ENCODE data around the gene SP8.
"Not testable (repeated sequence)": the region's sequence is repeated elsewhere in the genome, so short reads cannot be mapped to it uniquely, and the experiment has no call there.

Gene SP8

DNA sequence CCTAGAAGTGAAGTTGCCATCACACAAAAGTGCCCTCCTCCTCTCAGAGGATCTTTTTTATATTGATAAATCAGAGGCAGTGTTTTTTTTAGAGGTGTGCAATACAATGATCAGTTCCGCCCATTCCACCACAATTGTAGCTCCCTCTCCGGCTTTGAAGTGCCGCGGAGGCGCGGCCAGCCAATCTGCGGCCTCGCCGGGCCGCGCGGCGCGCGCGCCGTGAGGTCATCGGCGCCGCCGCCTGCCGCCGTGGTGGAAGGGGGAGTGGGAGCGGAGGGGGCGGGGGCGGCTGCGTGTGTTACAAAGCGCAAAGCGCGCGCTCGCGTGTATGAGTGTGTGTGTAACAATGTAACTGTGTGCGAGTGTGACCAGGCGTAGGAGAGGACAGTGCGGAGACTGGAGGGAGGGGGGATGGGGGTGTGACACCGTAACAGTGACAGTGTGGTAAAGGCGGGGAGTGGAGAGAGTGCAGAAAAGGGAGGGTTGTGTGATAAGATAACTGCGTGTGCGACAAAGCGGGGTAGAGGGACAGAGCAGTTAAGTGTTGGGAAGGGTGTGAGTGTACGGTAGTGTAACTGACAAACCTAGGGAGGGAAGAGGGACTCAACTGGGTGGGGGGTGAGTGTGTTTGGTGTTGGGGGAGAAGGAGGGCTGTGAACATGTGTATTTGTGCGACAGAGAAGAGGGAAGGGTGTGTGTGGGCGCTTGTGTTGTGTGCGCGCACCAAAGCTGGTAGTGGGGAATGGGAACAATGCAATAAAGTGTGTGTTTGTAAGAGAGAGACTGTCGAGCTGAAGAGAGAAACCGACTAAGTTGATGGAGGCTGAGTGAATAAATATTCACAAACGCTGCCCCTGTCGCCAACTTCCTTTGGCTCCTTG is at the start of gene SP8:
Gene SP8, minus strand, starts transcription at position 108 of the 881 bp plus-strand sequence. Its CDS starts 88 bp downstream, at position 20.
- DNase-seq = peak; percentile 22

GRCh38 chr7:20836424-20836823 is 49.7 kb upstream of the SP8 start:
- DNase-seq = not testable (repeated sequence)

DNA sequence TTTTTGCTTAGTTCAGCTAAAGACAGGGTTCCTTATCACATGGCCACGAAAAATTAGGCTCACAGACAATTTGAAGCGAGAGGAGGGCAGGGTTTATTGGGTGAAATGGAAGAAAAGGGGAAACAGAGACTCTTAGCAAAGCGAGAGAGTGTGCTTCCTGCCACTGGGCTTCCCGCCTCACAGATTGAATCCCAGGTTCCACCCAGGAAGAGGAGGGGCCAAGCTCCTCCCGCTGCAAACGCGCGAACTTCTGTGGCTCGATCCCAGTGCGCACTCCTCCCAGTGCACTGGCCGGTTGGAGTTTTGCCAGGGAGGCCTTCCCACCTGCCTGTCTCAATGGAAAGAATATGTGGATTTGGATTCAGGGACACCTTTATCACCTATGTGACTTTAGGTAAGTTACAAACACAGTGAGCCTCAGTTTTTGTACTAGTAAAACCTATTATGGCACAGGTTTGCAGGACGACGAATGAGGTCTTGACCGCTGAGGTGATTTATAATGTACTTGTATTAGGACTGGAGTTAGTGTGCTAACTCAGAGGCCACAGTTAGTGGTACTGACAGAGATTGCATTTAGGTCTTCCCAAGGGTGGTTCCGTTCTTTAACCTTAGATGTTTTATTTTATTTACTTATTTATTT is 48.5 kb upstream of the SP8 start:
- no peak for DNase-seq

- DNase-seq = no peak
These were observed 48.0 kb upstream of the SP8 start for GRCh38 chr7:20834656-20835055.

- DNase-seq = no peak
These were observed 45.3 kb upstream of the SP8 start for GRCh38 chr7:20831956-20832355.

DNA sequence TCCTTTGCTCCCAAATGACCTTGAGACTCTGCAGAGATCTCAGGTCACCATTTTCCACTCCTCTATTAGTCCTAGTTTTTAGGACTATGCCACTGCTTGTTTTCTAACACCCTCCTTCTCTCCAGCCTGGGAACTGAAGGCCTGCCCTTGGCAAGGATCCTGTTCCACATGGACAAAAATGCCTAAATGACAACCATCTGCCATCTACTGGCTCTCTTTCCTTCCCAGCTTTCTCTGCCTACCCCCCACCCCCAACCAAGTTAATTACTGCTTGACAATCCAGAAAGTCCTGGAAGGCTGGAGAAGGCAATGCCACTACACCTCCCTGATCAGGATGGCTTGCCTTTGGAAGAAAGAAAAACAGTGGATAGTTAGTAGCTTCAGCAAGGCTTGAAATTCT is 44.8 kb upstream of the SP8 start:
- DNase-seq = no peak

GRCh38 chr7:20828947-20829346 is 42.3 kb upstream of the SP8 start:
- DNase-seq = no peak

DNA sequence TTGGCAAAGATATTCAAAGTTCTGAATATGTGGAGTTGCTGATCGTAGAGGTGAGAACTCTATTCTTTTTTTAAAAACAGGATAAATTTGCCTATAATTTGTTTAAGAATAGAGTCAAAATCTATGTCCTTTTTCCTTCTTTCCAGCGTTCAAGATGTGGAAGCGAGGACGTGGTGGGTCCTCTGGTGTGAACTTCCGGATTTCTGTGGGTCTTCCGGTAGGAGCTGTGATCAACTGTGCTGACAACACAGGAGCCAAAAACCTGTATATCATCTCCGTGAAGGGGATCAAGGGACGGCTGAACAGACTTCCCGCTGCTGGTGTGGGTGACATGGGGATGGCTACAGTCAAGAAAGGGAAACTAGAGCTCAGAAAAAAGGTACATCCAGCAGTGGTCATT is 40.5 kb upstream of the SP8 start:
- no peak for DNase-seq

GRCh38 chr7:20826243-20826642 is 39.6 kb upstream of the SP8 start:
- DNase-seq = no peak

GRCh38 chr7:20825555-20825954 is 38.9 kb upstream of the SP8 start:
- no peak for DNase-seq

GRCh38 chr7:20821390-20821789 is 34.7 kb upstream of the SP8 start:
- DNase-seq = not testable (repeated sequence)

GRCh38 chr7:20816372-20816959 is 29.8 kb upstream of the SP8 start:
- no peak for DNase-seq

GRCh38 chr7:20804345-20804744 is 17.7 kb upstream of the SP8 start:
- no peak for DNase-seq

- DNase-seq = no peak
These were observed 13.1 kb upstream of the SP8 start for GRCh38 chr7:20799566-20800366.

DNA sequence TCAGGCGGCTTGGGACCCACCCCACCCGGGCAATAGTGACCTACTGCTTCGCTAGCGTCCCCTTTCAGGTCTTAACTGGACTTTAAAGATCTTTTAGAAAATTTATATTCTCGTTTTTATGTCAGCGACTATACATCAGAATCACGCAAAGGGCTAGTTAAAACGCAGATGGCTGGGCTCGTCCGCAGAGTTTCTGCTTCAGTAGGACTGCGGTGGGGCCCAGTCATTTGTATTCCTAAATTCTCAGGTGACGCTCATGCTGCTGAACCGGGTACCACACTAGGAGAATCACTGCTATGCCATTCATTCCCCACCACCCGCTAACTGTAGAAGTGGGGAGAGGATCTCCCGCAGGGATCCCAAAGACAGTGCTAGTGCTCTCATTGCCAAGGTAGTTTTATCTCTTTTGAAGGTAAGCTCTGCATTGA is 12.0 kb upstream of the SP8 start:
- no peak for DNase-seq

DNA sequence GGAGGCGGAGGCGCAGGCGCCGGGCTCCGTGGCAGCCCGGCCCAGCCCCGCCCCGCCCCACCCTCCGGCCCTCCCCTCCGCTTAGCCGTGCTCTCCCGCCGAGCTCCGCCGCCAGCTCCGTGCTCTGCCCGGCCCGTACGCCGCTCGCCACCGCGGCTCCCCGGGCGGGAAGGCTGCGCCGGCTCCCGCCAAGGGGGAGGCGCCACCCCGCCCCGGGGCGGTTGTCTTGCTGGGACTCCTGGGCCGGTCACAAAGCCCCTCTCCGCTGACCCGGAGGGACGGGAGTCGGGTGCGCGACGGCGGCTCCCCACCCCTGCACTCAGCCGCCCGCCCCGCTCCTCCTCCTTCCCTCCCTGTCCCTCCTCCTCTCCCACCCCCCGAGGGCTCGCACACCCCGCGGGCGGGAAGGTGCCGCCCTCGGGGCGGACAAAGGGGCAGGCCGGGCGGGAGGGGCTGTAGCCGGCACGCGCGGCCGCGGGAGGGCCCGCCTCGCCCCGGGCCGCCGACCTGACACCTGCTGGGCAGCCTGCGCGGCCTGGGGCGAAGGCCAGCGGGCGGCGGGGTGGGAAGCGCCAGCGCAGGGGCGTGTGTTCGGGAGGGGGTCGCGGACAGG is 11.5 kb upstream of the SP8 start:
- no peak for DNase-seq

DNA sequence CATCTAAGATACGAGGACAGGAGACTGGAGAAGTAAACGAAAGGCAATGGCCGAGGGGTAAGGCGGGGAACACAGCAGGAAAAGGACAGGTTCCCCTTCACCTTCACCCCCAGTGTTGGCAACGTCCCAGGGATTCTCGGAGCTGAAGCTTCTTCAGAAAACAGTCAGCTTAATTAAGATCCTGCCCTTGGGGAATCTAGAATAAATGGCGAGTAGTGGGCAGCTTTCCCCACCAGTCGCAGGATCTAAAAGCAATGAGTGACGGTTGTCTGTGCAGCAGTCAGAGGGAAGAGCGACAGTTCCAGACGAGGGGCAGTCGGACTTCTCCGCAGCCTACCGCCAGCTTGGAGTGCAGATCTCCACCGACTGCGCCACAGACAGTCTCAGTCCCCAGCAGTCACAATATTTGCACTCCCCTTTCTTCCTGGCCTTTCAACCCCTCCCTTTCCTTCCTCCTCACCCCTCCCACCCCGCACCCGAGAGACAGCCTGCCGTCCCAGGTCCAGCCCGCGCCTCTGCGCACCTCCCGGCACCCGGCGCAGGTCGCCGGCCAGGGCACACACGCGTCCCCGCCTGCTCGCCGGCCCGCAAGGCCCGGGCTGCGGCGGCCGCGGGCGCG is 10.9 kb upstream of the SP8 start:
- DNase-seq = no peak

- DNase-seq = no peak
These were observed 10.4 kb upstream of the SP8 start for GRCh38 chr7:20797042-20797461.

DNA sequence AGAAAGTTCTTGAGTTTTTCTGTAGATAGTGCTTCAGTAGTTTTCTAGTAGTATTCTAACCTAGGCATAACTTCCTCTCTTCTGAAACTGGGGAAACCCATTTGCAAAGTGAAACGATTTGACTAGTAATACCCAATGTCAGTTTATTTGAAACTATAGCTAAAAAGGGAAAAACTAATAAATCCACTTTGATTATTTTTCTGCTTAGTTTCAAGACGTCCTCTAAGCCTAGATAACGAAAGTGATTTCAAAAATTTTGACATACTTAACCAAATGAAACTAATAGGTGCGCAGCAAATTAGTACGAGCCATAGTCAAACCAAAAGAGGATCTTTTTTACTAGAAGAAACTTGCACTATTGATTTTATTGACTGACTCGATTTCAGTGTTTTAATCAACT is 9.8 kb upstream of the SP8 start:
- no peak for DNase-seq

DNA sequence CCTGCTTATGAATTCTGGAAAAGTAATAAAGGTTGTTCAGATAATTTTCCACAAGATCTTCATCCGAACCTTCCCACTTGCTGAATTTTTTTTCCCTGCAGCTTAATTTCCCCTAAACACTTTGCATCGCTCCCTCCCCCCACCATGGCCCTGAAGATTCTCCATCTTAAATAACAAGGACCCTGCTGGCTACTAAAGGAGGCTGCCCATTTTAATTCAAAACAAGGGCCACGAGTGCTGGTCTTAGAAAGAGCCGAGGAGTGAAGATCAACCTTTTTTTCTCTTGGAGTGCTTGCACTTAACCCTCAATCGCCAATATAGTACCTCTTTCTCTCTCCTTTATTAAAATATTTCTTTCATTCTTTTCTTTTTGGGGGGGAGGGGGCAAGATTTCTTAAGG is 9.2 kb upstream of the SP8 start:
- DNase-seq = no peak

DNA sequence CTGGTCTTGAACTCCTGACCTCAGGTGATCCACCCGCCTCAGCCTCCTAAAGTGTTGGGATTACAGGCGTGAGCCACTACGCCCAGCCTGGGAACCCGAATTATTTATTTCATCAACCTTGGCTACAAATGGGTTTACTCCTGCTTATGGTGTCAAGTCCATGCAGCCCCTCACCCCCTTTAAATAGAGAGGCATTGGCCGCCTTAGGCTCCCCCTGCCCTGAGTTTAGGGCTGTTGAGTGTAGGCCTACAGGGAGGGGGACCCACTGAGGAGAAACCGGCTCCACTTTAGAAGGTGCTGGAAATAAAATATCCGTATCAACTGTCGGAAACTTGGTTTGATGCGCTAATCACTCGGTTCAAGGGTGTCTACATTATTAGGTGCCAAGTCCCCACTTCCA is 8.7 kb upstream of the SP8 start:
- DNase-seq = no peak

- no peak for DNase-seq
These were observed 8.0 kb upstream of the SP8 start for GRCh38 chr7:20794676-20795075.

All from fibroblast of skin of right quadriceps (primary cell).